HepG2 (cell line): ENCODE results near the gene CORO1A. TPM values are rescaled to one million over a fixed set of nuclear protein-coding genes. Genes with fewer than 3 reads are reported as not detected.

ENCODE experiments used
- AGO2 ChIP-seq: fragments of 200-400 bp; formaldehyde crosslinking; optimal IDR thresholded peaks from 2 replicates; pipeline ENCODE3; 2017; ENCODE audit warnings: mild to moderate bottlenecking, low read depth, low read length, moderate library complexity
- E2F5 ChIP-seq: sonication (generic); formaldehyde crosslinking; conservative IDR thresholded peaks from 2 replicates; pipeline ENCODE4 v1.4.0; 2020; ENCODE audit warnings: missing genetic modification reagents
- ELF1 ChIP-seq: sonication (generic); formaldehyde crosslinking; IDR thresholded peaks from 2 replicates; pipeline ENCODE4 v1.4.0; 2020; ENCODE audit warnings: missing genetic modification reagents
- ETV6 ChIP-seq: sonication (generic); formaldehyde crosslinking; conservative IDR thresholded peaks from 2 replicates; pipeline ENCODE4 v1.4.0; 2020; ENCODE audit warnings: missing genetic modification reagents
- GATAD2A ChIP-seq: IDR thresholded peaks from 2 replicates; pipeline ENCODE4 v1.6.1; 2016
- HOMEZ ChIP-seq: IDR thresholded peaks from 2 replicates; pipeline ENCODE4 v1.6.1; 2016; ENCODE audit warnings: low read depth
- MAF1 ChIP-seq: sonication (generic); formaldehyde crosslinking; IDR thresholded peaks from 2 replicates; pipeline ENCODE4 v1.5.0; 2020; ENCODE audit warnings: missing genetic modification reagents, borderline replicate concordance
- MEIS1 ChIP-seq: sonication (generic); formaldehyde crosslinking; IDR thresholded peaks from 2 replicates; pipeline ENCODE4 v1.9.0; 2021; ENCODE audit warnings: mild to moderate bottlenecking, missing genetic modification reagents, moderate library complexity, borderline replicate concordance
- SRSF9 ChIP-seq: fragments of 200-400 bp; formaldehyde crosslinking; IDR thresholded peaks from 2 replicates; pipeline ENCODE4 v1.6.1; 2018; ENCODE audit warnings: borderline replicate concordance, mild to moderate bottlenecking, low read depth, low read length; ENCODE audit not compliant: insufficient read depth, poor library complexity, severe bottlenecking
- TBX3 ChIP-seq: fragments of 450-650 bp; IDR thresholded peaks from 2 replicates; pipeline ENCODE4 v1.6.1; 2017; ENCODE audit warnings: antibody characterized with exemption, mild to moderate bottlenecking, inconsistent platforms, borderline replicate concordance
- TEF ChIP-seq: sonication (generic); formaldehyde crosslinking; IDR thresholded peaks from 2 replicates; pipeline ENCODE4 v1.5.0; 2020; ENCODE audit warnings: missing genetic modification reagents
- ZC3H4 ChIP-seq: sonication (generic); formaldehyde crosslinking; IDR thresholded peaks from 2 replicates; pipeline ENCODE4 v1.4.0; 2020; ENCODE audit warnings: missing genetic modification reagents, borderline replicate concordance
- ZFAT ChIP-seq: sonication (generic); formaldehyde crosslinking; conservative IDR thresholded peaks from 2 replicates; pipeline ENCODE4 v1.8.1; 2023; ENCODE audit warnings: missing genetic modification reagents, inconsistent platforms
- polyA plus RNA-seq, 8 experiments: library from polyadenylated mRNA; depleted of rRNA in 3 of 8; stranded (reverse) in 7 of 8; unstranded in 1 of 8; fragments of >200 nt; fragmentation: Illumina TruSeq in 4 of 8; extraction: Trizol in 4 of 8; gene quantifications; 2 replicates each; pipeline versions ENCODE4 v1.2.1 to v1.2.3, GENCODE V29; 2011 to 2016; ENCODE audit warnings: low read depth in 4 of 8, missing spikeins in 1 of 8, mixed read lengths in 1 of 8; ENCODE audit not compliant: insufficient read depth in 1 of 8
- total RNA-seq, 5 experiments: library from RNA; depleted of rRNA; stranded (reverse); fragments of >200 nt; fragmentation: Illumina TruSeq; extraction: Trizol; gene quantifications; 2 replicates each; pipeline ENCODE4 v1.2.3, GENCODE V29; 2016; ENCODE audit warnings: low read depth in 1 of 5
- TF ChIP-seq, protein P1 (sequence below): sonication (generic); formaldehyde crosslinking; IDR thresholded peaks from 2 replicates; pipeline ENCODE4 v1.4.0; 2020; ENCODE audit warnings: low read depth, mild to moderate bottlenecking, missing genetic modification reagents
- TF ChIP-seq, protein P2 (sequence below): IDR thresholded peaks from 2 replicates; pipeline ENCODE4 v1.6.1; 2016; ENCODE audit warnings: missing compliant biosample characterization, missing genetic modification reagents, borderline replicate concordance
- TF ChIP-seq, protein P3 (sequence below): sonication (generic); formaldehyde crosslinking; IDR thresholded peaks from 2 replicates; pipeline ENCODE4 v1.5.0; 2020; ENCODE audit warnings: mild to moderate bottlenecking, missing genetic modification reagents, borderline replicate concordance
- TF ChIP-seq, protein P4 (sequence below): sonication (generic); formaldehyde crosslinking; IDR thresholded peaks from 2 replicates; pipeline ENCODE4 v1.5.1; 2020; ENCODE audit warnings: missing genetic modification reagents, mild to moderate bottlenecking, borderline replicate concordance
- TF ChIP-seq, protein P5 (sequence below): sonication (generic); formaldehyde crosslinking; IDR thresholded peaks from 2 replicates; pipeline ENCODE4 v1.4.0; 2020; ENCODE audit warnings: mild to moderate bottlenecking, missing genetic modification reagents

The CORO1A gene
- total and polyA plus RNA-seq, 2 of the 13 experiments (the other 11 are each of a cell fraction or from before 2014, with no cell fraction given), result 6.5 to 12.9 TPM

DNA sequence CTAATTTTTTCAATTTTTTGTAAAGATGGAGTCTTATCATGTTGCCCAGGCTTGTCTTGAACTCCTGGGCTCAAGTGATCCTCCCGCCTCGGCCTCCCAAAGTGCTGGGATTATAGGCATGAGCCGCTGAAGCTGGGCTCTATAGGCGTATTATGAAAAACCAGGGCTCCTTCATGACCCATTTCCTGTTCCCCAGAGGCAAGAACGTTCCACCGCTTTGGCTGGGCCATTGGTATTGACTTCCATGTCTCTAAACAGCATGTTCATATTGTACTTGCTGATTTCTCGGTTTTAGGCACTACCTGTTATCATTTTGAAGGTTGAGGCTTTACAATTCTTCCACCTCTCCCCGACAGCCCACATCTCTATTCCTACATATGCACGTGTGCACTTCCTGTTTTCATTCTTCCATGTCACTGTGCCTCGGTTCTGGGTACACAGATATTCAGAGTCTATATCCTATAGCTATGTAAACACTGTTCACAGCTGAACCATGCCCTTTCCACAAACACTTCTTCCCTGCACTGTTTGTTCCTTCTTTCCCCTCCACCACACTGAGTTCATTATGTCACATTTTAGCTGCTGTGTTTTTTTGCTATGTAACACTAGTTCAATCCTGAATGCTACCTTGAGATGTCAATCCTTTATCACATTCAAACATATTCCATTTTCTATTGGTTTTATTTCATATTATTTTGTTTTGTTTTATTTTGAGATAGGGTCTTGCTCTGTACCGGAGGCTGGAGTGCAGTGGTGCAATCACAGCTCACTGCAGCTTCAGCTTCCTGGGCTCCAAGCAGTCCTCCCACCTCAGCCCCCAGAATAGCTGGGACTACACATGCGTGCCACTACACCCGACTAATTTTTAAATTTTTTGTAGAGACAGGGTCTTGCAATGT is 43.6 kb upstream of the CORO1A start (continued):
- TF ChIP-seq, protein P1, sequence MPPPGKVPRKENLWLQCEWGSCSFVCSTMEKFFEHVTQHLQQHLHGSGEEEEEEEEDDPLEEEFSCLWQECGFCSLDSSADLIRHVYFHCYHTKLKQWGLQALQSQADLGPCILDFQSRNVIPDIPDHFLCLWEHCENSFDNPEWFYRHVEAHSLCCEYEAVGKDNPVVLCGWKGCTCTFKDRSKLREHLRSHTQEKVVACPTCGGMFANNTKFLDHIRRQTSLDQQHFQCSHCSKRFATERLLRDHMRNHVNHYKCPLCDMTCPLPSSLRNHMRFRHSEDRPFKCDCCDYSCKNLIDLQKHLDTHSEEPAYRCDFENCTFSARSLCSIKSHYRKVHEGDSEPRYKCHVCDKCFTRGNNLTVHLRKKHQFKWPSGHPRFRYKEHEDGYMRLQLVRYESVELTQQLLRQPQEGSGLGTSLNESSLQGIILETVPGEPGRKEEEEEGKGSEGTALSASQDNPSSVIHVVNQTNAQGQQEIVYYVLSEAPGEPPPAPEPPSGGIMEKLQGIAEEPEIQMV, result peak; percentile 44; the same call in 1 of the 2 replicates
- TF ChIP-seq, protein P2, sequence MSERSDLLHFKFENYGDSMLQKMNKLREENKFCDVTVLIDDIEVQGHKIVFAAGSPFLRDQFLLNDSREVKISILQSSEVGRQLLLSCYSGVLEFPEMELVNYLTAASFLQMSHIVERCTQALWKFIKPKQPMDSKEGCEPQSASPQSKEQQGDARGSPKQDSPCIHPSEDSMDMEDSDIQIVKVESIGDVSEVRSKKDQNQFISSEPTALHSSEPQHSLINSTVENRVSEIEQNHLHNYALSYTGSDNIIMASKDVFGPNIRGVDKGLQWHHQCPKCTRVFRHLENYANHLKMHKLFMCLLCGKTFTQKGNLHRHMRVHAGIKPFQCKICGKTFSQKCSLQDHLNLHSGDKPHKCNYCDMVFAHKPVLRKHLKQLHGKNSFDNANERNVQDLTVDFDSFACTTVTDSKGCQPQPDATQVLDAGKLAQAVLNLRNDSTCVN, result peak; percentile 41; the same call in 1 of the 2 replicates
- TF ChIP-seq, protein P3, sequence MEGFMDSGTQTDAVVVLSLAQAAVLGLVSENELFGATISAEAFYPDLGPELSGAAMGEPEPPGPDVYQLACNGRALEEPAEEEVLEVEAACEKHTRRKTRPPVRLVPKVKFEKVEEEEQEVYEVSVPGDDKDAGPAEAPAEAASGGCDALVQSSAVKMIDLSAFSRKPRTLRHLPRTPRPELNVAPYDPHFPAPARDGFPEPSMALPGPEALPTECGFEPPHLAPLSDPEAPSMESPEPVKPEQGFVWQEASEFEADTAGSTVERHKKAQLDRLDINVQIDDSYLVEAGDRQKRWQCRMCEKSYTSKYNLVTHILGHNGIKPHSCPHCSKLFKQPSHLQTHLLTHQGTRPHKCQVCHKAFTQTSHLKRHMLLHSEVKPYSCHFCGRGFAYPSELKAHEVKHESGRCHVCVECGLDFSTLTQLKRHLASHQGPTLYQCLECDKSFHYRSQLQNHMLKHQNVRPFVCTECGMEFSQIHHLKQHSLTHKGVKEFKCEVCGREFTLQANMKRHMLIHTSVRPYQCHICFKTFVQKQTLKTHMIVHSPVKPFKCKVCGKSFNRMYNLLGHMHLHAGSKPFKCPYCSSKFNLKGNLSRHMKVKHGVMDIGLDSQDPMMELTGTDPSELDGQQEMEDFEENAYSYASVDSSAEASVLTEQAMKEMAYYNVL (CRISPR knock-in tag), result peak; percentile 99
- no peak for TF ChIP-seq ZFAT (CRISPR knock-in tag)
- peak; percentile 94 for TF ChIP-seq ELF1 (CRISPR knock-in tag)
- peak; percentile 90; the same call in 1 of the 2 replicates for TF ChIP-seq HOMEZ (CRISPR knock-in tag)
- TF ChIP-seq MEIS1 (CRISPR knock-in tag), result peak; percentile 47; the same call in 1 of the 2 replicates
- TF ChIP-seq SRSF9, result no peak
- no peak for TF ChIP-seq MAF1 (CRISPR knock-in tag)
- TF ChIP-seq, protein P4, sequence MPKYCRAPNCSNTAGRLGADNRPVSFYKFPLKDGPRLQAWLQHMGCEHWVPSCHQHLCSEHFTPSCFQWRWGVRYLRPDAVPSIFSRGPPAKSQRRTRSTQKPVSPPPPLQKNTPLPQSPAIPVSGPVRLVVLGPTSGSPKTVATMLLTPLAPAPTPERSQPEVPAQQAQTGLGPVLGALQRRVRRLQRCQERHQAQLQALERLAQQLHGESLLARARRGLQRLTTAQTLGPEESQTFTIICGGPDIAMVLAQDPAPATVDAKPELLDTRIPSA (CRISPR knock-in tag), result no peak
- TF ChIP-seq ZC3H4 (CRISPR knock-in tag), result 0 out of 2 replicates have a peak, but pooled peaks have one; percentile 24
- no peak for TF ChIP-seq TEF (CRISPR knock-in tag)
- peak; percentile 90 for TF ChIP-seq TBX3
- TF ChIP-seq GATAD2A (CRISPR knock-in tag), result peak; percentile 98
- TF ChIP-seq, protein P5, sequence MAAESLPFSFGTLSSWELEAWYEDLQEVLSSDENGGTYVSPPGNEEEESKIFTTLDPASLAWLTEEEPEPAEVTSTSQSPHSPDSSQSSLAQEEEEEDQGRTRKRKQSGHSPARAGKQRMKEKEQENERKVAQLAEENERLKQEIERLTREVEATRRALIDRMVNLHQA, result no peak
- TF ChIP-seq E2F5 (CRISPR knock-in tag), result no peak
- peak; percentile 78; the same call in 1 of the 2 replicates for TF ChIP-seq ETV6 (CRISPR knock-in tag)
- no peak for TF ChIP-seq AGO2
